HG03159 (cell line): Measurements from ENCODE around the gene HRC.
"Not testable (repeated sequence)": the region's sequence is repeated elsewhere in the genome, so short reads cannot be mapped to it uniquely, and the experiment has no call there.

Source experiments
- ATAC-seq: cut with Tn5 transposase; IDR thresholded peaks from one replicate; pipeline ENCODE4 v1.9.1; 2021; ENCODE audit warnings: mild to moderate bottlenecking, moderate library complexity; ENCODE audit not compliant: unreplicated experiment

HRC gene

DNA sequence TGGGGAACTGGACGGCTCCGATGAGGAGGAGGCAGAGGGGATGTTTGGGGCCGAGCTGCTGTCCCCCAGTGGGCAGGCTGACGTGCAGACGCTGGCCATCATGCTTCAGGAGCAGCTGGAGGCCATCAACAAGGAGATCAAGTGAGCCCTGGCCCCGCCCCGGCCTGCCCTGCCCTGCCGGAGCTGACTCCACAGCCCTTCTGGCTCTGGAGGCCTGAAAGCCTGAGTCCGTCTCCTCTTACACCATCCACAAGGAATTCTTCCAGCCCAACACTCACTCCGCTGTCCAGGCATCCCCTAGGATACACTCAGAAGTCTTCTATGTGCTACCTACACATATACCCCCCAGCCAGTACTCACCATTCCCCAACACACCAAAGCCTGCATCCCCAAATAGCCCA lies 18.4 kb downstream of the HRC start:
- ATAC-seq, result no peak

DNA sequence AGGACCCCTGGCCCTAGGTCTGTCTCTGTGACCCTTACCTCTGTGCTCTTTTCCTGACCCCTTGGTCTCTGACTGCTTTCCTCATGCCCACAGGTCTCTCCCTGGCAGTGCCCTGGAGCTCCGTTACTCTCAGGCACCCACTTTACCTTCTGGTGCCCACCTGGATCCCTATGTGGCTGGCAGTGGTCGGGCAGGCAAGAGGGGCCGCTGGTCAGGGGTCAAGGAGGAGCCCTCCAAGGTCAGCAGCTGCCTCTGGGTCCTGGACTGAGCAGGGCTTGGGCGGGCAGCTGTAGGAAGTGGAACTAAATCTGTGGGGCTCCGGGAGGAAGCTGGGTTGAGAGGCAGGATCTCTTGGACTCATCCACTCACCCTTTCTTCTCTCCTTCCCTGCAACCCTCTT lies 19.5 kb downstream of the HRC start:
- no peak for ATAC-seq

DNA sequence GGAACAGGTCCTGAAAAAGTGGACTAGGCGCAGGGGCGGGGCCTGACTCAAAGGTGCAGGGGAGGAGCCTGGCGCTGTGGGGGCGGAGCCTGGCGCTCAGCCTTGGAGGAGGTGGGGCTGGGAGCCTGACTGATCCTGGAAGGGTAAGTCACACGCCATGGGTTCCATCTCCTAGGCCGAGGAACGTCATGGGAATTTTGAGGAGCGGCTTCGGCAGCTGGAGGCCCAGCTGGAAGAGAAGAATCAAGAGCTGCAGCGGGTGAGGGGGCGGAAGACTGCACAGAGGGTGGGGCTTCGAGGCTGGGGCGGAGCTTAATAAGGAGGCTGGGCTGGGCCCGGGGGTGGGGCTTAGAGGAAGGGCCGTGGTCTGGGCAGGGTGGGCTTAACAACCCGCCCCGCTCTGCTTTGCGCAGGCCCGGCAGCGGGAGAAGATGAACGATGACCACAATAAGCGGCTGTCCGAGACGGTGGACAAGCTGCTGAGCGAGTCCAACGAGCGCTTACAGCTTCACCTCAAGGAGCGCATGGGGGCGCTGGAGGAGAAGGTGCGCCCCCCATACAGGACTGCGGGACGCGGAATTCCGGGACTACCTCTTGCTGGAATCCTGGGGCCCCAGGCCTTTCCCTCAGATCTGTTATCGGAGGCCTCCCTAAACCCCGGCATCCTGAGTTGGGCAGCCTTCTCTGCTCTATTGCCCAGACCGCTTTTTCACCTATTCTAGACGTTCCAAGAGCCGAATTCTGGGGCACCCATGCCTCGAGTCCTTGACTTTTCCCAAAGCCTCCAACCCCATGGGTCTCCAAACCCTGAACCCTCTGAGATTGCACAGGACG lies 21.4 kb downstream of the HRC start:
- ATAC-seq, result no peak

DNA sequence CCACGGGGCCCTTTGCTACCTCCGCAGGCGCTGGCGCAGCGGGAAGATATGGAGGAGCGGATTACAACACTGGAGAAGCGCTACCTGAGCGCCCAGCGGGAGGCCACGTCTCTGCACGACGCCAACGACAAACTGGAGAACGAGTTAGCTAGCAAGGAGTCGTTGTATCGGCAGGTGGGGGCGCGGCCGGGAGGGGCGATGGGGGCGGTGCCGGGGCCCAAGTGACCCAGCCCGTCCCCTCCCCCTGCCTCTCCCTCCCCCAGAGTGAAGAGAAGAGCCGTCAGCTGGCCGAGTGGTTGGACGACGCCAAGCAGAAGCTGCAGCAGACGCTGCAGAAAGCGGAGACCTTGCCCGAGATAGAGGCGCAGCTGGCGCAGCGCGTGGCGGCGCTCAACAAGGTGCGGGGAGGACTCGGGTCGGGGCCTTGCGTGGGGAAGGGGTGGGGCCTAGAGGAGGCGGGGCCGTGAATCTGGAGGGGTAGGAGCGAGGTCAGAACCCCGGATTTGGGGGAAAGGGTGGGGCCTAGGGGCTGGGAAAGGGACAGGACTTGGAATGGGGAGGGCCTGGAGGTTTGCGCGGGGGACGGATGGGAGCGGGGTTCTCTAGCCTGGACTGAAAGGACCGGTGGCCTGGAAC lies 22.1 kb downstream of the HRC start:
- no peak for ATAC-seq

DNA sequence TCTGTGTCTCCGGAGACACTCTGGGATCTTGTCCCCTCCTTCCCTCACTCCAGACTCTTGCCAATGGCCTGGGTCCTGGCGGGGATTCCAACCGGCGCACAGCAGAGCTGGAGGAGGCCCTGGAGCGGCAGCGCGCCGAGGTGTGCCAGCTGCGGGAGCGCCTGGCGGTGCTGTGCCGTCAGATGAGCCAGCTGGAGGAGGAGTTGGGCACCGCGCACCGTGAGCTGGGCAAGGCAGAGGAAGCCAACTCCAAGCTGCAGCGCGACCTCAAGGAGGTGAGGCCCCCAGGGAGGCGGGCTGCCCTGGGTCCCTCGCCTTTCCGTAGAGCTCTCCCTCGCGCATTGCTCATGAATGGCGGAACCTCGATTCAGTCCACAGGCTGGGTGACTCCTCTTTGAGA lies 24.9 kb downstream of the HRC start:
- ATAC-seq, result no peak

DNA sequence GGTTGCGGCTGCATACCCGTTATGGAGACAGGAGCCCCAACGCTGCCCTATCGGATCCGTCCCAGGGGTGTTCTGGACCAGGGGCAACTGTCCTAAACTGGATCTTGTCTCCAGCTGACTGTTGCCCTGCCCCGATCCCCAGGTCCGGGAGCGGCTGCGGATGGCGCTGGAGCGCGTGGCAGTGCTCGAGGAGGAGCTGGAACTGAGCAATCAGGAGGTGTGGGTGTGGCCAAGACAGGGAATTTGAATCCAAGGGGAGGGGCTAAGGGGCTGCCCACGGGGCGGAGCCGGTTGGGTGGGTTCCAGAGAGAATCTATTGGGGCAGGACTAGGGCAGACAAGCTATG lies 26.0 kb downstream of the HRC start:
- no peak for ATAC-seq

DNA sequence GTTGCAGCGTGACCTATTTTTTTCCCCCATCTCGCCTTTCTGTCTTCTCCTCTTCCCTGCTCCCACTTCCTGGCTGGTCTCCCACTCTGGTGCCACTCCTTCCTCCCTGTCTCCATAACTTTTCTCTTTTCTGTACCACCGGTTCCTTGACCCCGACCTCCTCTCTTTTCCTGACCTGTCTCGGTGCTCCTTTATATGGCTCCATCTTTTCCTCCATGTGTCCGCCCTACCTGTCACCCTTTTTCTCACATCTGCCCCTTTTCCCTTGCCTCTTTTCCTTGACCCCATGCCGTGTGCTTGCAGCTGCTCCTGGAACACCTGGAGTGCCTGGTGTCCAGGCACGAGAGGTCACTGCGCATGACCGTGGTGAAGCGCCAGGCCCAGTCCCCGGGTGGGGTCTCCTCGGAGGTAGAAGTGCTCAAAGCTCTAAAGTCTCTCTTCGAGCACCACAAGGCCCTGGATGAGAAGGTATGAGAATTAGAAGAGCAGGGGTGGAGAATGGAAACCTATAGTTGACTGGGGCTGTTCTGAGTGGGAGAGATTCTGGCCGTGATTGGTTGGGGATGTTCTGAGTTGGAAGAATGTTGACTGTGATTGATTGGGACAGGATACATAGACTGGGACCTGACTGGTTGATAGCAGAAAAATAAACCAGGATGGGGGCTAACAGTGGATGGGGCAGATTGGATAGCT lies 26.5 kb downstream of the HRC start:
- no peak for ATAC-seq

DNA sequence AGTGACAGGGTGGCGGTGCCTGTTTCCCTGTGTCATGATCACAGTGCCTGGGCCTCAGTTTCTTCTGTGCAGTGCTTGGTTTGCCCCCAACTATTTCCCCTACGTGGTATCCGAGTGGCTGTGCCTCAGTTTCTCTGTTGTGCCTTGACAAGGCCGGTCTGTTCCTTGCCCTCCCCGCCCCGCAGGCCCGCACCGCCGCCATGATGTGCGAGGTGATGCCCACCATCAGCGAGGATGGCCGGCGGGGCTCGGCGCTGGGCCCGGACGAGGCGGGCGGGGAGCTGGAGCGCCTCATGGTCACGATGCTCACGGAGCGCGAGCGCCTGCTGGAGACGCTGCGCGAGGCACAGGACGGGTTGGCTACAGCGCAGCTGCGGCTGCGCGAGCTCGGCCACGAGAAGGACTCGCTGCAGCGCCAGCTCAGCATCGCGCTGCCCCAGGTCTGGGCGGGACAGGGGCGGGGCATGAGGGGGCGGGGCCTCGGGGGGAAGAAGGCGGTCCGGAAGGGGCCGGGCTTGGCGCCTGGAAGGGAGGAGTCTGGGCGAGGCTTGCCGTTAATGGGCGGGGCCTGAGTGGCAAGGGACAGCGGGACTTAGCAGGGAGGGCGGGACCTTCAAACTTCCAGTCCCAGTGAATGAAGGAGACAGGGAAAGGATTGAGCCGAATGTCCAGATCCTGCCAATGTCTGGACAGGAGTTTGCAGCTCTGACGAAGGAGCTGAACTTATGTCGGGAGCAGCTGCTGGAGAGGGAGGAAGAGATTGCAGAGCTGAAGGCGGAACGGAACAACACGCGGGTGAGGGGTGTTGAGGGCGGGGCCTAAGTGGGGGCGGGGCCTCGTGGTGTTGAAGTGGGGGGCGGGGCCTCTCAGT lies 27.3 kb downstream of the HRC start:
- peak; percentile 81 for ATAC-seq

DNA sequence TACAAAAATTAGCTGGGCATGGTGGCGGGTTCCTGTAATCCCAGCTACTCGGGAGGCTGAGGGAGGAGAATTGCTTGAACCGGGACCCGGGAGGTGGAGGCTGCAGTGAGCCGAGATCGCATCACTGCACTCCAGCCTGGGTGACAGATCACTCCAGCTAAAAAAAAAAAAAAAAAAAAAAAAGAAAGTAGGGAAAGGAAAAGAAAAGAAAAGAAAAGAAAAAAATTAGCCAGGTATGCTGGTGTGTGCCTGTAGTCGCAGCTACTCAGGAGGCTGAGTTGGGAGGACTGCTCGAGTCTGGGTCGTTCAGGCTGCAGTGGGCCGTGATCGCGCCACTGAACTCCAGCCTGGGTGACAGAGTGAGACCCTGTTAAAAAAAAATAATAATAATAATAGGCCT lies 28.0 kb downstream of the HRC start:
- ATAC-seq, result not testable (repeated sequence)

DNA sequence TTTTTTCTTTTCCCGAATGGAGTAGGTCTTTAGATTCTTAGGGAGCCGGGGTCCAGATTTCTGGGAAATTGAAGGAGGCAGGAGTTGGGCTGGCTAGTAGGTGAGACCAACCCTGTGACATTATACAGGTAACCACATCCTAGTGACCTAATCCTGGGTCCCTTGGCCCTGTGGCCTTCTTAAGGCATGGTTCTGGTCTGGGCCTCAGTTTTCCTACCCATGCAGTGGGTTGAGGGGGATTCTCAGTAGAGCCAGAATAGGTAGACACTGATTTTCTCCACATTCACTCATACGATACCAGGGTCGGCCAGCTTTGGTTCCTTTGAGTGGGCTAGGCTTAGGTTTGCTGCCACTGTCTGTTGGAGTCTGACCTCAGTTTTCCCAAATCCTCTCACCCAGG lies 28.6 kb downstream of the HRC start:
- no peak for ATAC-seq

DNA sequence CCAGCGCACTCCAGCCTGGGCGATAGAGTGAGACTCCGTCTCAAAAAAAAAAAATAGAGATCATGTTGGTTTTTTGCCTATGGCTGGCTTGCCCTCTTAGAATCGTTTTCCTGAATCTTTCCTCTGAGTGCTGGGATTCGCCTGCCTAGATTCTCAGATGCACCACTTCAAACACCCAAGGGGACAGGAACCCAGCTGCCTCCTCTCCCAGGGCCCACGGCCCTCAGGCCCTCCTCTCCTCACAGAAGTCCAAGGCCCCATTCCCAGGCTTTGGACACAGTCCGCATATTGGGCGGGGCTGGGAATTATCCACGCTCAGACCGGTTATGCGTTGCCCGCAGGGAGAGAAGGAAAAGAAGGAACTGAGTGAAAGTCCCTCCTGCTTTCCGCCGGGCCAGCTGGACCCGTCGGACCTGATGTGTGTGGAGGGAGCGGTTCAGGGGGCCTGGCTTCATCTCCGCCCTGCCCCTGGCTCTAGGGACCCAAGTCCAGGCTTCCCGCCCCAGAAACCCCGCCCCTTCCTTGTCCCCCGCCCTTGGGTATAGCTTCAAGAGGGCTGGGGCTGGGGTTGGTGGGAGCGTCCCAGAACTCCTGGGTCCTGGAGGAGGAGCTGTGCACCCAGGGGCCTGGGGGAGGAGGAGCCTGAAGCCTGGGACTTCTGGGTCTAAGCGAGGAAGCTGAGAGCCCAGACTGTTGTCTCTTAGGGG lies 30.0 kb downstream of the HRC start:
- ATAC-seq, result no peak

DNA sequence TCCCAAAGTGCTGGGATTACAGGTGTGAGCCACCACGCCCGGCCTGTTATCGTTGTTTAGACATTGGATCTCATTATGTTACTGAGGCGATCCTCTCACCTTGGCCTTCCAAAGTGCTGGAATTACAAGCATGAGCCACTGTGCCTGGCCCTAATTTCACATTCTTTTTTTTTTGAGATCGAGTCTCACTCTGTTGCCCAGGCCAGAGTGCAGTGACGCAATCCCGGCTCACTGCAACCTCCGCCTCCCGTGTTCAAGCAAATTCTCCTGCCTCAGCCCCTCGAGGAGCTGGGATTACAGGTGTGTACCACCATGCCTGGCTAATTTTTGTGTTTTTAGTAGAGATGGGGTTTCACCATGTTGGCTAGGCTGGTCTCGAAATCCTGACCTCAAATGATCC lies 31.9 kb downstream of the HRC start:
- ATAC-seq, result not testable (repeated sequence)

DNA sequence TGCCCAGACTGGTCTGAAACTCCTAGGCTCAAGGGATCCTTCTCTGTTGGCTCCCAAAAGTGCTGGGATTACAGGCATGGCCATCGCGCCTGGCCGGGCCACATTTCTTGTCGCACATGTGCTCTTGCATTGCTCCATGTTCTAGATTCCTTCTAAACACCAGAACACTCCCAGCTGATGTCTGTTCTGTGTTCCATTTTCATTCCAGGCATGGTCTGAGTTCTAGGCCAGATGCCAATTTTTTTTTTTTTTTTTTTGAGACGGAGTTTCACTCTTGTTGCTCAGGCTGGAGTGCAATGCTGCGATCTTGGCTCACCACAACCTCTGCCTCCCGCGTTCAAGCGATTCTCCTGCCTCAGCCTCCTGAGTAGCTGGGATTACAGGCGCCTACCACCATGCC lies 33.4 kb downstream of the HRC start:
- ATAC-seq, result not testable (repeated sequence)

DNA sequence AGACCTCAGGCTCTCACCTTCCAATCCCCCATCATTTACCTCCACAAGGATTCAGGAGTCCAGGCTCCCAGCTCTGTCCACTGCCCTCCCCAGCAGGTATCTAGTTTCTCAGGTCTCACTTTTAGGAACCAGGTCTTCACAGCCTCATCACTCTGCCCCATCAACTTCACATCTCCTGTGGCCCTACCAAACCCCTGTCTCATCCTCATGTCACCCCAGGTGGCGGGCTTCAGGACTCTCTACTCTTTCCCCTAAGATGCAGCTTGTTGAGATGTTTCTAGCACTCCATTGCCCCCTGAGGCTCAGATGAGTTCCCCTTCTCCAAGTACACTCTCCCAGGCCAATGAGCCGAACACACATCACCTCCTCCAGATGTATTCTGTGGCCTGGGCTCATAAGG lies 34.3 kb downstream of the HRC start:
- ATAC-seq, result no peak

DNA sequence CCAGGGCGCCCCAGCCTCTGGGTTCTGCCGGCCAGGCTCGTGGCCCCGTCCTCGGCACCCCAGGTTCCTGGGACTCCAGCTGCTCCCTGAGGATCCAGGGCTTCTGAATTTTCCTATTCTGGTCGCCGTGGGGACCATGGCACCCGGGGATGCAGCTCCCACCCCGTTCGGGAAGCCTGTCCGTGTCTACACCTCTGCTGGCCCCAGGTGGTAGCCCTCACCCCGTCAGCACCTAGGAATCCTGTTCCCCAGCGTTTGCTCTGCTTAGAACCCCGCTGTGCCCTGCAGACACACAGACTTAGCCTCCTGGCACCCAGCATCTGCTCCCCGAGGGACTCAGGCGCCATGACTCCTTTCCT lies 34.9 kb downstream of the HRC start:
- ATAC-seq, result no peak

DNA sequence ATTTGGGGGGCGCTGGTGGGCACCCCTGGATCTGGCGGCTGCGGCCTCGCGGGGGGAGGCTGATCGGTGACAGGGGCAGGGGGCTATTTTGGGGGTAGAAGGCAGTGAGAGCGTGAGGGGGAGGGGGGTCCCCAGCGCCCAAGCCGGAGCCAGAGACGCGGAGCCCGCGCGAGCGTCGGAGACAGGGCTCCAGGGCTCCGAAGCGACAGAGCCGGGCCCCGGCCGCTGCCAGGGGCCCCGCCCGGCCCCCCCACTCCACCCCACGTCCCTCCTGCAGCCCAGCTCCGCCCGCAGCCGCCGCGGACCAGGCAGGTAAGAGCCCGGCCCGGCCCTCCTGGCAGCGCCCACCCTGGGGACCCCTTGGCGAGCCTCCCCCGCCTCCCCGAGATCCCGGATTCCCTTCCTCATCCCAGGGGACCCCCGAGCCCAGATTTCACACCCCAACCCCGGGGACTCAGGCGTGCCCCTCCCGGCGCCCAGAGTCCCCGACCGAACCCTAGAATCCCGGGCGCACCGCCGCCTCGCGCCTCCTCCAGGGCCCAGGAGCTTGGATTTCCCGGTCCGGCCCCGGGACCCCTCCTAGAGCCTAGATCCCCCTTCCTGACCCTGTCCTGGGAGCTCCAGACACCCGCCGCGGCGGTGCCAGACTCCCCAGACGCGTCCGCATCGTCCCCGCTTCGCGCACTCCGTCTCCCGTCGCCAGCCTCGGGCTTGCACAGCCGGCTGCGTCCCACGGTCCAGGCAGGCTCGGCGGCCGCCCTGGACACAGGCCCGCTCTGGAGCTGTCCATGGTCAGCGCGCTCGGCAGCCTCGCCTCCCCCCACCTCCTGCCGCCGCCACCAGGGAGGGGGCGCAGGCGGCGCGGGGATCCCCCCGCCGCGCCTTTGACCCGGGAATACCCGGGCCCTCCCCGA lies 35.5 kb downstream of the HRC start, which contains the start of gene PPFIA3:
Gene PPFIA3 (plus strand): TSS at position 134 of the 914 bp plus-strand sequence. CDS start 8,330 bp downstream, outside the sequence.
- ATAC-seq, result no peak

DNA sequence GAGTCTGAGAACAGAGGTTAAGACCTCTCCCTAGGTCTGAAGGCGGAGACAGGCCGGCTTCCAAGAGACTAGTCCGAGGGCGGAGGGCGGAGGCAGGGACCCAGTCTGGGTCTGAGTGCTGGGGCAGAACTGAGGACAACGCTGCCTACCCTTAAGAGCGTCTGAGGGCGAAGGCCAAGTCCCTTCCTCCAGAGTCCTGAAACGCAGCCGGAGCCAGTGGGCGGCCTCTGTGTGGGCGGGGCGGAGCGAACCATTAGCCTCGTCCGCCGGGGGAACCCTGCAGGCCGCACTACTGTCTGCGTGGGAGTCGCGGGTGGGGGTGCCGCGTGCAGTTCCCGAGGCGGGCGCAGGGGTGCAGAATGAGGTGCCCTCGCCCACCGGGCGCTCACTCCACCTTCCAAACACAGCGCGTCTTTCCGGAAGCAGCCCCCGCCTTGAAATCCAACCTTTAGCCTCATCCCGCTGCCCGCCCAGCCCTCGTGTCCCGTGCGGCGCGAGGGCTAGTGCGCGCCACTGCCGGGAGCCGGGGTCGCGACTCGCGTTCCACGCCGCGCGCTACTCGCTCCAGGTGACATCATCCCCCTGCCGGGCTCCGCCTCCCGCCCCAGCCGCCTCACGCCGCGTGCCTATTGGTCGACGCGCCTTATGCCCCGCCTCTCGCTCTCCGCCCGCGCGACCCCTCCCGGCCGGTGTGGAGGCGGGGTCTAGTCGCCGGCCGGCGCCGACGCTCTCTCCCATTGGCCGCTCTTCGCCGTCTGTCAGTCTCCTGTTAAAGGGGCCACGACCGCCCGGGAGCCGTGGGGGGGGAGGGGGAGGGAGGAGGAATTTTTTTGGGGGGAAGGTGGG lies 36.4 kb downstream of the HRC start, which contains the start of gene C19orf73:
Gene C19orf73 (minus strand): TSS at position 579 of the 846 bp plus-strand sequence. CDS start 121 bp downstream, at position 458.
- peak; percentile 78 for ATAC-seq
